Activated CD4-positive, alpha-beta T cell treated with anti-CD3 and anti-CD28 coated beads, Interleukin-2, amount 10 ng/mL, durations not matched to agents 7 days and 5 days (primary cell): ENCODE measurements around the gene ACTR2. TPM values are rescaled to one million over a fixed set of nuclear protein-coding genes. Genes with fewer than 3 reads are reported as not detected.

Experiments used
- CTCF ChIA-PET: fragments of 350-600 bp; sonication (Branson Sonifier 250); formaldehyde crosslinking; loops from one replicate; lab custom pipeline; 2021; ENCODE audit warnings: antibody characterized with exemption; lab: Charles Lee
- POLR2A ChIA-PET: fragments of 350-600 bp; sonication (Branson Sonifier 250); formaldehyde crosslinking; loops from one replicate; lab custom pipeline; 2021; ENCODE audit warnings: antibody characterized with exemption; lab: Charles Lee
- DNase-seq: peaks from one replicate; pipeline ENCODE4 v3.0.0-alpha.2; 2020
- H3K27ac Mint-ChIP-seq: one replicate; pipeline ENCODE4 v1.8.0; 2021; ENCODE audit warnings: mild to moderate bottlenecking, moderate library complexity, mixed read lengths
- H3K27me3 Mint-ChIP-seq: one replicate; pipeline ENCODE4 v1.8.0; 2021; ENCODE audit warnings: mixed read lengths
- H3K36me3 Mint-ChIP-seq: one replicate; pipeline ENCODE4 v1.8.0; 2021; ENCODE audit warnings: low read depth, mixed read lengths
- H3K4me1 Mint-ChIP-seq: one replicate; pipeline ENCODE4 v1.8.0; 2021; ENCODE audit warnings: mixed read lengths
- H3K4me3 Mint-ChIP-seq: one replicate; pipeline ENCODE4 v1.8.0; 2021; ENCODE audit warnings: mild to moderate bottlenecking, moderate library complexity, mixed read lengths
- H3K9me3 Mint-ChIP-seq: one replicate; pipeline ENCODE4 v1.8.0; 2021; ENCODE audit warnings: mixed read lengths
- total RNA-seq, 2 experiments: library from RNA; stranded (reverse); gene quantifications; one replicate each; pipeline ENCODE4 v1.2.3, GENCODE V29; 2021

The ACTR2 gene
- total RNA-seq, 2 experiments from 2014 or later: 467 to 502 TPM

GRCh38 chr2:65268957-65269356 lies 41.3 kb downstream of the ACTR2 start:
- Mint-ChIP-seq H3K36me3 (peaks cover 64% of the 10 kb centered on the region), H3K4me3 (no peak overlapping the region), H3K4me1 (peaks cover 7% of the 10 kb centered on the region), H3K27ac (no peak overlapping the region), H3K27me3 (no peaks in the 10 kb centered on the region), H3K9me3 (no peaks in the 10 kb centered on the region)
- DNase-seq: no peak
- POLR2A ChIA-PET: no interaction called here
- CTCF ChIA-PET: interaction anchor here (0.6 kb wide), 1 partner anchor 30 kb away, joined by 3 read pairs; no protein-coding TSS in a partner anchor

GRCh38 chr2:65273344-65273743 lies 45.7 kb downstream of the ACTR2 start:
- ChIA-PET POLR2A (no interaction called here), CTCF (interaction anchor here (1.1 kb wide), 1 partner anchor 79 kb away, joined by 3 read pairs; no protein-coding TSS in a partner anchor)
- DNase-seq: no peak
- no peaks in the 10 kb centered on the region for H3K27me3 Mint-ChIP-seq
- peaks cover 39% of the 10 kb centered on the region for H3K36me3 Mint-ChIP-seq
- H3K27ac Mint-ChIP-seq: no peak overlapping the region
- H3K4me3 Mint-ChIP-seq: no peak overlapping the region
- no peaks in the 10 kb centered on the region for H3K9me3 Mint-ChIP-seq
- peaks cover 6% of the 10 kb centered on the region for H3K4me1 Mint-ChIP-seq

- Mint-ChIP-seq H3K9me3 (no peaks in the 10 kb centered on the region), H3K36me3 (peaks cover 27% of the 10 kb centered on the region), H3K27ac (no peak overlapping the region), H3K27me3 (no peaks in the 10 kb centered on the region), H3K4me3 (no peak overlapping the region), H3K4me1 (peaks cover 13% of the 10 kb centered on the region)
- DNase-seq: no peak
- ChIA-PET POLR2A (no interaction called here), CTCF (interaction anchor here (0.8 to 2.1 kb wide), 3 partner anchors 10 to 89 kb away, joined by 3 to 7 read pairs (median 4); no protein-coding TSS in a partner anchor)
Measured at GRCh38 chr2:65275141-65275915, 47.7 kb downstream of the ACTR2 start.

GRCh38 chr2:65276609-65277008 lies 49.0 kb downstream of the ACTR2 start:
- Mint-ChIP-seq H3K27me3 (no peaks in the 10 kb centered on the region), H3K36me3 (peaks cover 24% of the 10 kb centered on the region), H3K4me1 (peaks cover 13% of the 10 kb centered on the region), H3K27ac (no peak overlapping the region), H3K4me3 (no peak overlapping the region), H3K9me3 (no peaks in the 10 kb centered on the region)
- no peak for DNase-seq
- ChIA-PET POLR2A (interaction anchor here (0.6 kb wide), 2 partner anchors 22 to 25 kb away, joined by 3 read pairs; no protein-coding TSS in a partner anchor), CTCF (interaction anchor here (2.1 kb wide), 1 partner anchor 16 kb away, joined by 7 read pairs; no protein-coding TSS in a partner anchor)

- Mint-ChIP-seq H3K36me3 (peaks cover 19% of the 10 kb centered on the region), H3K27ac (peak overlapping the region; percentile 47)
Measured at GRCh38 chr2:65277118-65277517, 49.5 kb downstream of the ACTR2 start.

GRCh38 chr2:65277791-65278483 lies 50.3 kb downstream of the ACTR2 start:
- Mint-ChIP-seq H3K4me3 (no peak overlapping the region), H3K27ac (peak overlapping the region; percentile 50), H3K9me3 (no peaks in the 10 kb centered on the region), H3K36me3 (peaks cover 11% of the 10 kb centered on the region), H3K27me3 (peaks cover 2% of the 10 kb centered on the region), H3K4me1 (peaks cover 13% of the 10 kb centered on the region)
- CTCF ChIA-PET: interaction anchor here (0.6 to 1.9 kb wide), 8 partner anchors 10 to 202 kb away, joined by 3 to 6 read pairs (median 3); no protein-coding TSS in a partner anchor
- POLR2A ChIA-PET: no interaction called here
- DNase-seq: no peak

More at GRCh38 chr2:65277118-65277517, 49.5 kb downstream of the ACTR2 start:
- CTCF ChIA-PET: interaction anchor here (0.6 to 2.1 kb wide), 3 partner anchors 15 to 157 kb away, joined by 3 to 7 read pairs (median 6); no protein-coding TSS in a partner anchor
- POLR2A ChIA-PET: interaction anchor here (0.6 kb wide), 1 partner anchor 282 kb away, joined by 4 read pairs; no protein-coding TSS in a partner anchor
- H3K4me1 Mint-ChIP-seq: peaks cover 13% of the 10 kb centered on the region
- DNase-seq: no peak
- H3K4me3 Mint-ChIP-seq: no peak overlapping the region
- H3K9me3 Mint-ChIP-seq: no peaks in the 10 kb centered on the region
- H3K27me3 Mint-ChIP-seq: peaks cover 2% of the 10 kb centered on the region

GRCh38 chr2:65278531-65278981 lies 50.9 kb downstream of the ACTR2 start:
- Mint-ChIP-seq H3K27me3 (peaks cover 2% of the 10 kb centered on the region), H3K4me1 (peaks cover 13% of the 10 kb centered on the region), H3K4me3 (no peak overlapping the region), H3K27ac (peak overlapping the region; percentile 67), H3K9me3 (no peaks in the 10 kb centered on the region), H3K36me3 (peaks cover 5% of the 10 kb centered on the region)
- DNase-seq: no peak
- CTCF ChIA-PET: interaction anchor here (0.7 to 1.9 kb wide), 6 partner anchors 10 to 41 kb away, joined by 3 to 6 read pairs (median 3); no protein-coding TSS in a partner anchor
- POLR2A ChIA-PET: no interaction called here

GRCh38 chr2:65279756-65280155 lies 52.1 kb downstream of the ACTR2 start:
- Mint-ChIP-seq H3K27ac (no peak overlapping the region), H3K9me3 (no peaks in the 10 kb centered on the region), H3K4me3 (no peak overlapping the region), H3K36me3 (no peaks in the 10 kb centered on the region), H3K4me1 (peaks cover 13% of the 10 kb centered on the region), H3K27me3 (peaks cover 2% of the 10 kb centered on the region)
- DNase-seq: no peak
- CTCF ChIA-PET: interaction anchor here (1.2 kb wide), 1 partner anchor 9 kb away, joined by 4 read pairs; no protein-coding TSS in a partner anchor
- POLR2A ChIA-PET: no interaction called here

GRCh38 chr2:65281627-65282351 lies 54.2 kb downstream of the ACTR2 start:
- CTCF ChIA-PET: interaction anchor here (1.2 kb wide), 1 partner anchor 9 kb away, joined by 4 read pairs; no protein-coding TSS in a partner anchor
- DNase-seq: no peak
- Mint-ChIP-seq H3K27me3 (peaks cover 7% of the 10 kb centered on the region), H3K4me1 (peaks cover 13% of the 10 kb centered on the region), H3K36me3 (no peaks in the 10 kb centered on the region), H3K27ac (no peak overlapping the region), H3K9me3 (no peaks in the 10 kb centered on the region), H3K4me3 (no peak overlapping the region)
- POLR2A ChIA-PET: interaction anchor here (0.6 kb wide), 1 partner anchor 17 kb away, joined by 5 read pairs; no protein-coding TSS in a partner anchor

GRCh38 chr2:65282477-65283053 lies 54.9 kb downstream of the ACTR2 start:
- ChIA-PET POLR2A (no interaction called here), CTCF (interaction anchor here (0.9 kb wide), 1 partner anchor 14 kb away, joined by 3 read pairs; no protein-coding TSS in a partner anchor)
- H3K27me3 Mint-ChIP-seq: peaks cover 7% of the 10 kb centered on the region

GRCh38 chr2:65287364-65287763 lies 59.7 kb downstream of the ACTR2 start:
- DNase-seq: no peak
- ChIA-PET POLR2A (no interaction called here), CTCF (interaction anchor here (1.8 kb wide), 1 partner anchor 9 kb away, joined by 3 read pairs; no protein-coding TSS in a partner anchor)
- Mint-ChIP-seq H3K9me3 (no peaks in the 10 kb centered on the region), H3K27ac (no peak overlapping the region), H3K36me3 (no peaks in the 10 kb centered on the region), H3K27me3 (peaks cover 5% of the 10 kb centered on the region), H3K4me3 (no peak overlapping the region), H3K4me1 (no peaks in the 10 kb centered on the region)

More at GRCh38 chr2:65282477-65283053, 54.9 kb downstream of the ACTR2 start:
- Mint-ChIP-seq H3K27ac (no peak overlapping the region), H3K4me1 (peaks cover 13% of the 10 kb centered on the region), H3K36me3 (no peaks in the 10 kb centered on the region), H3K4me3 (no peak overlapping the region), H3K9me3 (no peaks in the 10 kb centered on the region)
- DNase-seq: no peak
